A673 (cell line): ENCODE results near the gene CYBA. TPM values are rescaled to one million over a fixed set of nuclear protein-coding genes. Genes with fewer than 3 reads are reported as not detected.

Experiments
- BruUV-seq: library from RNA; stranded (reverse); fragments of 400-500 nt; replicated peaks from 2 replicates; lab custom pipeline; 2021; lab: Mats Ljungman, UMichigan
- CTCF ChIA-PET: fragments of 300-600 bp; sonication (Branson Sonifier 250); formaldehyde crosslinking; loops from one replicate; lab custom pipeline; 2022; ENCODE audit warnings: antibody characterized with exemption; lab: Charles Lee
- POLR2A ChIA-PET: fragments of 300-600 bp; sonication (Branson Sonifier 250); formaldehyde crosslinking; loops from one replicate; lab custom pipeline; 2022; ENCODE audit warnings: antibody characterized with exemption; ENCODE audit not compliant: low non-redundant PET; lab: Charles Lee
- DNase-seq: peaks from one replicate; pipeline ENCODE4 v3.0.0-alpha.2; 2015; ENCODE audit warnings: low spot score
- H3K27ac ChIP-seq: fragments of 200-600 bp; sonication (generic); 2 replicates; pipeline ENCODE4 v1.5.1; 2016; ENCODE audit warnings: mixed run types, low read depth, mild to moderate bottlenecking, mixed read lengths, antibody characterized with exemption, low read length; ENCODE audit not compliant: poor library complexity, severe bottlenecking
- H3K27me3 ChIP-seq: fragments of 200-600 bp; sonication (generic); replicated peaks from 2 replicates; pipeline ENCODE4 v1.6.1; 2017; ENCODE audit warnings: mixed run types, low read depth, mild to moderate bottlenecking, mixed read lengths, antibody characterized with exemption, low read length; ENCODE audit not compliant: insufficient read depth, poor library complexity
- H3K36me3 ChIP-seq: fragments of 200-600 bp; sonication (generic); 2 replicates; pipeline ENCODE4 v1.6.1; 2016; ENCODE audit warnings: mixed run types, mild to moderate bottlenecking, mixed read lengths, antibody characterized with exemption, low read length; ENCODE audit not compliant: insufficient read depth, poor library complexity, severe bottlenecking
- H3K4me1 ChIP-seq: fragments of 200-600 bp; sonication (generic); 2 replicates; pipeline ENCODE4 v1.6.1; 2017; ENCODE audit warnings: mixed run types, mild to moderate bottlenecking, mixed read lengths, antibody characterized with exemption, low read length; ENCODE audit not compliant: insufficient read depth, poor library complexity, severe bottlenecking
- H3K4me3 ChIP-seq: fragments of 200-600 bp; sonication (generic); 2 replicates; pipeline ENCODE4 v1.5.1; 2016; ENCODE audit warnings: low read depth, mixed run types, mild to moderate bottlenecking, mixed read lengths, low read length; ENCODE audit not compliant: poor library complexity, severe bottlenecking
- H3K9me3 ChIP-seq: fragments of 200-600 bp; sonication (generic); 2 replicates; pipeline ENCODE4 v1.6.1; 2016; ENCODE audit warnings: mixed run types, low read depth, mild to moderate bottlenecking, mixed read lengths, antibody characterized with exemption, low read length; ENCODE audit not compliant: poor library complexity, severe bottlenecking
- CTCF ChIP-seq: fragments of 300-800, 200-600 bp; sonication (generic); conservative IDR thresholded peaks from 2 replicates; pipeline ENCODE4 v1.5.1; 2017; ENCODE audit warnings: low read depth, mild to moderate bottlenecking, antibody characterized with exemption, low read length, moderate library complexity, mixed read lengths
- EZH2 ChIP-seq: fragments of 200-600 bp; sonication (generic); IDR thresholded peaks from 2 replicates; pipeline ENCODE4 v1.6.1; 2017; ENCODE audit warnings: borderline replicate concordance, low read depth, mild to moderate bottlenecking, mixed read lengths, antibody characterized with exemption, low read length; ENCODE audit not compliant: poor library complexity, severe bottlenecking
- intact Hi-C: fragments of 100-400 bp; cut with micrococcal nuclease; formaldehyde crosslinking; loops from one replicate; pipeline ENCODE4 v1.10.0; 2022; ENCODE audit not compliant: unreplicated experiment
- total RNA-seq: library from RNA; stranded (reverse); gene quantifications from 2 replicates; pipeline ENCODE4 v1.2.3, GENCODE V29; 2021

CYBA gene
- total RNA-seq, 1 experiment from 2014 or later = 44.7 TPM

- intact Hi-C loops = no loop called here
- no peak for DNase-seq
- TF ChIP-seq EZH2 = no peak
- TF ChIP-seq CTCF = no peak
- POLR2A ChIA-PET = no interaction called here
- Histone ChIP-seq H3K36me3 (no peaks in the 10 kb centered on the region), H3K9me3 (no peaks in the 10 kb centered on the region), H3K27me3 (no peaks in the 10 kb centered on the region), H3K27ac (no peak overlapping the region), H3K4me3 (no peak overlapping the region), H3K4me1 (no peaks in the 10 kb centered on the region)
- CTCF ChIA-PET = no interaction called here
- no TSS peak for BruUV-seq
Observed at GRCh38 chr16:88673716-88674379, 23.0 kb upstream of the CYBA start.

GRCh38 chr16:88672776-88673175 is 21.9 kb upstream of the CYBA start:
- no TSS peak for BruUV-seq
- H3K4me1 ChIP-seq = no peaks in the 10 kb centered on the region
- DNase-seq = peak; percentile 45
- no peaks in the 10 kb centered on the region for H3K36me3 ChIP-seq
- no peaks in the 10 kb centered on the region for H3K27me3 ChIP-seq
- H3K9me3 ChIP-seq = no peaks in the 10 kb centered on the region
- POLR2A ChIA-PET = interaction anchor here (0.5 kb wide), 1 partner anchor 552 kb away, joined by 7 read pairs; no protein-coding TSS in a partner anchor
- no peak overlapping the region for H3K4me3 ChIP-seq
- CTCF ChIA-PET = interaction anchor here (0.6 to 1.2 kb wide), 4 partner anchors 13 to 574 kb away, joined by 3 to 11 read pairs (median 4); no protein-coding TSS in a partner anchor
- H3K27ac ChIP-seq = no peak overlapping the region
- intact Hi-C loops = no loop called here
- TF ChIP-seq EZH2 (no peak), CTCF (peak; percentile 59)

GRCh38 chr16:88671806-88672205 is 21.0 kb upstream of the CYBA start:
- ChIA-PET CTCF (interaction anchor here (1.2 kb wide), 1 partner anchor 14 kb away, joined by 11 read pairs; no protein-coding TSS in a partner anchor), POLR2A (no interaction called here)
- Histone ChIP-seq H3K36me3 (no peaks in the 10 kb centered on the region), H3K9me3 (no peaks in the 10 kb centered on the region), H3K27me3 (no peaks in the 10 kb centered on the region), H3K4me1 (no peaks in the 10 kb centered on the region), H3K4me3 (no peak overlapping the region), H3K27ac (no peak overlapping the region)
- no peak for DNase-seq
- intact Hi-C loops = no loop called here
- TF ChIP-seq EZH2 (no peak), CTCF (no peak)
- BruUV-seq = no TSS peak
